K562 (cell line): ENCODE results near the gene PHF12. TPM values are rescaled to one million over a fixed set of nuclear protein-coding genes. Genes with fewer than 3 reads are reported as not detected.
A peak's percentile ranks its signal among the peaks of the same experiment; 100 is the strongest.

ENCODE experiments used
- CBX5 ChIP-seq: IDR thresholded peaks from 2 replicates; pipeline ENCODE4 v1.6.1; 2014; ENCODE audit warnings: low read depth, borderline replicate concordance
- ELF4 ChIP-seq: fragments of 450-650 bp; formaldehyde crosslinking; IDR thresholded peaks from 2 replicates; pipeline ENCODE4 v1.4.0; 2022; ENCODE audit warnings: missing genetic modification characterization
- FOXJ2 ChIP-seq: fragments of 200-800 bp; sonication (Bioruptor generic); IDR thresholded peaks from 2 replicates; pipeline ENCODE4 v1.6.1; 2016; ENCODE audit warnings: missing genetic modification characterization, missing compliant biosample characterization
- KAT2B ChIP-seq: IDR thresholded peaks from one replicate; pipeline ENCODE4 v1.6.1; 2012; ENCODE audit warnings: low read depth, mild to moderate bottlenecking, control low read depth, inconsistent platforms, low read length, moderate library complexity
- KDM2B ChIP-seq: fragments of 250-450 bp; sonication (Bioruptor Pico); IDR thresholded peaks from 2 replicates; pipeline ENCODE4 v1.8.0; 2021; ENCODE audit warnings: mild to moderate bottlenecking, moderate library complexity
- MAFG ChIP-seq: fragments of 450-650 bp; conservative IDR thresholded peaks from 2 replicates; pipeline ENCODE4 v1.6.1; 2016; ENCODE audit warnings: missing genetic modification characterization, missing compliant biosample characterization
- SETDB1 ChIP-seq: IDR thresholded peaks from one replicate; pipeline ENCODE4 v1.6.1; 2012; ENCODE audit warnings: low read length, control low read depth, inconsistent platforms
- ZMIZ1 ChIP-seq, 2 experiments: fragments of 150-350 bp in 1 of 2; IDR thresholded peaks; 2 replicates each; pipeline ENCODE4 v1.6.1; 2012 to 2016; ENCODE audit warnings: low read depth in 2 of 2, low read length in 2 of 2, mild to moderate bottlenecking in 1 of 2, moderate library complexity in 1 of 2
- ZNF263 ChIP-seq: sonication (generic); formaldehyde crosslinking; IDR thresholded peaks from 2 replicates; pipeline ENCODE4 v1.8.0; 2022; ENCODE audit warnings: mild to moderate bottlenecking, missing genetic modification reagents, borderline replicate concordance
- ZNF324 ChIP-seq: fragments of 250-450 bp; sonication (Bioruptor Pico); IDR thresholded peaks from 2 replicates; pipeline ENCODE4 v1.4.0; 2020; ENCODE audit warnings: mild to moderate bottlenecking
- polyA plus RNA-seq, 8 experiments: library from polyadenylated mRNA; depleted of rRNA in 4 of 8; stranded (reverse) in 5 of 8; unstranded in 3 of 8; fragments of >200 nt; fragmentation: Nextera tagmentation in 2 of 8; fragmentation: Illumina TruSeq in 1 of 8; extraction: Ambion mirVana in 2 of 8; extraction: Trizol in 1 of 8; gene quantifications; 2 replicates each; pipeline versions ENCODE4 v1.2.1 to v1.2.3, GENCODE V29; 2011 to 2014; ENCODE audit warnings: inconsistent platforms in 1 of 8, missing spikeins in 1 of 8
- total RNA-seq, 7 experiments: library from RNA; depleted of rRNA in 6 of 7; stranded (reverse); fragments of >200 nt in 6 of 7; fragmentation: Illumina TruSeq in 2 of 7; extraction: Trizol in 2 of 7; gene quantifications; 2 replicates each; pipeline versions ENCODE4 v1.2.1 to v1.2.3, GENCODE V29; 2011 to 2021; ENCODE audit warnings: low replicate concordance in 1 of 7
- TF ChIP-seq, protein P1 (sequence below): sonication (generic); formaldehyde crosslinking; IDR thresholded peaks from 2 replicates; pipeline ENCODE4 v1.8.1; 2023; ENCODE audit warnings: missing genetic modification reagents, mild to moderate bottlenecking, borderline replicate concordance
- TF ChIP-seq, protein P2 (sequence below): sonication (generic); formaldehyde crosslinking; IDR thresholded peaks from 2 replicates; pipeline ENCODE4 v1.8.1; 2023; ENCODE audit warnings: mild to moderate bottlenecking, missing genetic modification reagents
- TF ChIP-seq, protein P3 (sequence below), 3 experiments: fragments of 200-800 bp in 1 of 3; sonication (Bioruptor generic) in 1 of 3; sonication (generic) in 1 of 3; formaldehyde crosslinking in 1 of 3; IDR thresholded peaks; 2 replicates each; pipeline versions ENCODE4 v1.6.1 to v1.8.0; 2016 to 2022; ENCODE audit warnings: mild to moderate bottlenecking in 2 of 3, missing compliant biosample characterization in 2 of 3, missing genetic modification characterization in 2 of 3, missing genetic modification reagents in 1 of 3

The PHF12 gene
- total and polyA plus RNA-seq, 9 of the 15 experiments (the other 6 are each of a cell fraction or from before 2014, with no cell fraction given) = 0.82 to 31.3 (median 13.5) TPM

- TF ChIP-seq, protein P1, sequence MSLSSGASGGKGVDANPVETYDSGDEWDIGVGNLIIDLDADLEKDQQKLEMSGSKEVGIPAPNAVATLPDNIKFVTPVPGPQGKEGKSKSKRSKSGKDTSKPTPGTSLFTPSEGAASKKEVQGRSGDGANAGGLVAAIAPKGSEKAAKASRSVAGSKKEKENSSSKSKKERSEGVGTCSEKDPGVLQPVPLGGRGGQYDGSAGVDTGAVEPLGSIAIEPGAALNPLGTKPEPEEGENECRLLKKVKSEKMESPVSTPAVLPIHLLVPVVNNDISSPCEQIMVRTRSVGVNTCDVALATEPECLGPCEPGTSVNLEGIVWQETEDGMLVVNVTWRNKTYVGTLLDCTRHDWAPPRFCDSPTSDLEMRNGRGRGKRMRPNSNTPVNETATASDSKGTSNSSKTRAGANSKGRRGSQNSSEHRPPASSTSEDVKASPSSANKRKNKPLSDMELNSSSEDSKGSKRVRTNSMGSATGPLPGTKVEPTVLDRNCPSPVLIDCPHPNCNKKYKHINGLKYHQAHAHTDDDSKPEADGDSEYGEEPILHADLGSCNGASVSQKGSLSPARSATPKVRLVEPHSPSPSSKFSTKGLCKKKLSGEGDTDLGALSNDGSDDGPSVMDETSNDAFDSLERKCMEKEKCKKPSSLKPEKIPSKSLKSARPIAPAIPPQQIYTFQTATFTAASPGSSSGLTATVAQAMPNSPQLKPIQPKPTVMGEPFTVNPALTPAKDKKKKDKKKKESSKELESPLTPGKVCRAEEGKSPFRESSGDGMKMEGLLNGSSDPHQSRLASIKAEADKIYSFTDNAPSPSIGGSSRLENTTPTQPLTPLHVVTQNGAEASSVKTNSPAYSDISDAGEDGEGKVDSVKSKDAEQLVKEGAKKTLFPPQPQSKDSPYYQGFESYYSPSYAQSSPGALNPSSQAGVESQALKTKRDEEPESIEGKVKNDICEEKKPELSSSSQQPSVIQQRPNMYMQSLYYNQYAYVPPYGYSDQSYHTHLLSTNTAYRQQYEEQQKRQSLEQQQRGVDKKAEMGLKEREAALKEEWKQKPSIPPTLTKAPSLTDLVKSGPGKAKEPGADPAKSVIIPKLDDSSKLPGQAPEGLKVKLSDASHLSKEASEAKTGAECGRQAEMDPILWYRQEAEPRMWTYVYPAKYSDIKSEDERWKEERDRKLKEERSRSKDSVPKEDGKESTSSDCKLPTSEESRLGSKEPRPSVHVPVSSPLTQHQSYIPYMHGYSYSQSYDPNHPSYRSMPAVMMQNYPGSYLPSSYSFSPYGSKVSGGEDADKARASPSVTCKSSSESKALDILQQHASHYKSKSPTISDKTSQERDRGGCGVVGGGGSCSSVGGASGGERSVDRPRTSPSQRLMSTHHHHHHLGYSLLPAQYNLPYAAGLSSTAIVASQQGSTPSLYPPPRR (CRISPR knock-in tag) = no peak
- no peak for TF ChIP-seq ZNF324 (CRISPR knock-in tag)
- TF ChIP-seq, protein P2, sequence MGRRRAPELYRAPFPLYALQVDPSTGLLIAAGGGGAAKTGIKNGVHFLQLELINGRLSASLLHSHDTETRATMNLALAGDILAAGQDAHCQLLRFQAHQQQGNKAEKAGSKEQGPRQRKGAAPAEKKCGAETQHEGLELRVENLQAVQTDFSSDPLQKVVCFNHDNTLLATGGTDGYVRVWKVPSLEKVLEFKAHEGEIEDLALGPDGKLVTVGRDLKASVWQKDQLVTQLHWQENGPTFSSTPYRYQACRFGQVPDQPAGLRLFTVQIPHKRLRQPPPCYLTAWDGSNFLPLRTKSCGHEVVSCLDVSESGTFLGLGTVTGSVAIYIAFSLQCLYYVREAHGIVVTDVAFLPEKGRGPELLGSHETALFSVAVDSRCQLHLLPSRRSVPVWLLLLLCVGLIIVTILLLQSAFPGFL (CRISPR knock-in tag) = no peak
- TF ChIP-seq MAFG = no peak
- TF ChIP-seq, protein P3, sequence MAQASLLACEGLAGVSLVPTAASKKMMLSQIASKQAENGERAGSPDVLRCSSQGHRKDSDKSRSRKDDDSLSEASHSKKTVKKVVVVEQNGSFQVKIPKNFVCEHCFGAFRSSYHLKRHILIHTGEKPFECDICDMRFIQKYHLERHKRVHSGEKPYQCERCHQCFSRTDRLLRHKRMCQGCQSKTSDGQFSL (CRISPR knock-in tag; IDR thresholded peaks at IDR 0.05) = 0 out of 2 replicates have a peak, but pooled peaks have one; percentile 65
- TF ChIP-seq, protein P3 (tag; IDR thresholded peaks at IDR 0.05) = no peak
- no peak for TF ChIP-seq CBX5
- TF ChIP-seq ZMIZ1 (IDR thresholded peaks at IDR 0.05; ENCODE audit: low read depth in 2 of 2, low read length in 2 of 2) = no peak
- no peak for TF ChIP-seq FOXJ2
- TF ChIP-seq ELF4 = no peak
- TF ChIP-seq KDM2B = no peak
- peak; percentile 63; the same call in 1 of the 2 replicates for TF ChIP-seq ZNF263 (CRISPR knock-in tag)
- no peak for TF ChIP-seq SETDB1
- no peak for TF ChIP-seq KAT2B
Observed at GRCh38 chr17:28951428-28951990, at the start of gene PHF12 (continued).
